NB4 (cell line): Measurements from ENCODE around the gene MRGPRE.

Experiments
- CTCF ChIP-seq: IDR thresholded peaks from one replicate; pipeline ENCODE4 v1.5.1; 2012; ENCODE audit warnings: low read depth, low read length
- POLR2A ChIP-seq: IDR thresholded peaks from 2 replicates; pipeline ENCODE4 v1.6.1; 2011; ENCODE audit warnings: mild to moderate bottlenecking; ENCODE audit not compliant: insufficient read length; ENCODE audit errors: extremely low read depth

GRCh38 chr11:3193373-3194015 is 38.7 kb downstream of the MRGPRE start:
- TF ChIP-seq CTCF = no peak
- TF ChIP-seq POLR2A = no peak
